HL-60 (cell line): ENCODE results near the gene PTGES3L.

Experiments
- CTCF ChIP-seq: IDR thresholded peaks from one replicate; pipeline ENCODE4 v1.5.1; 2011; ENCODE audit warnings: low read length, control low read depth, inconsistent platforms; ENCODE audit not compliant: insufficient read depth
- GABPA ChIP-seq: IDR thresholded peaks from 2 replicates; pipeline ENCODE4 v1.6.1; 2012; ENCODE audit warnings: low read depth
- POLR2AphosphoS5 ChIP-seq: IDR thresholded peaks from 2 replicates; pipeline ENCODE4 v1.6.1; 2012; ENCODE audit warnings: low read depth
- REST ChIP-seq: IDR thresholded peaks from 2 replicates; pipeline ENCODE4 v1.6.1; 2012; ENCODE audit warnings: low read depth; ENCODE audit not compliant: insufficient replicate concordance

- no peak for TF ChIP-seq CTCF
- no peak for TF ChIP-seq REST
- peak; percentile 19; the same call in 1 of the 2 replicates for TF ChIP-seq POLR2AphosphoS5
- TF ChIP-seq GABPA = no peak
Observed at GRCh38 chr17:42985225-42985624, 5.3 kb upstream of the PTGES3L start.
